WERI-Rb-1 (cell line): ENCODE results near the gene PLCG2.
A peak's percentile ranks its signal among the peaks of the same experiment; 100 is the strongest.

Experiments used
- DNase-seq: peaks from one replicate; pipeline ENCODE4 v3.0.0-alpha.2; 2020
- H3K27ac ChIP-seq: fragments of 250-450 bp; sonication (Bioruptor Pico); 2 replicates; pipeline ENCODE4 v1.5.1; 2020; ENCODE audit warnings: mild to moderate bottlenecking, moderate library complexity
- H3K27me3 ChIP-seq: fragments of 250-450 bp; sonication (Bioruptor Pico); 2 replicates; pipeline ENCODE4 v1.5.1; 2021; ENCODE audit warnings: mild to moderate bottlenecking, low read depth, moderate library complexity; ENCODE audit not compliant: insufficient read depth, severe bottlenecking
- H3K36me3 ChIP-seq: fragments of 250-450 bp; sonication (Bioruptor Pico); 2 replicates; pipeline ENCODE4 v1.5.1; 2020; ENCODE audit warnings: mild to moderate bottlenecking, moderate library complexity
- H3K4me3 ChIP-seq: 2 replicates; pipeline ENCODE4 v1.5.1; 2011; ENCODE audit warnings: low read depth, mild to moderate bottlenecking, control low read depth, low read length
- H3K9me3 ChIP-seq: fragments of 250-450 bp; sonication (Bioruptor Pico); 2 replicates; pipeline ENCODE4 v1.5.1; 2021; ENCODE audit warnings: mild to moderate bottlenecking, moderate library complexity; ENCODE audit not compliant: severe bottlenecking
- CTCF ChIP-seq: IDR thresholded peaks from 2 replicates; pipeline ENCODE4 v1.5.1; 2011; ENCODE audit warnings: low read depth, mild to moderate bottlenecking, control low read depth, inconsistent platforms, low read length

PLCG2 gene

DNA sequence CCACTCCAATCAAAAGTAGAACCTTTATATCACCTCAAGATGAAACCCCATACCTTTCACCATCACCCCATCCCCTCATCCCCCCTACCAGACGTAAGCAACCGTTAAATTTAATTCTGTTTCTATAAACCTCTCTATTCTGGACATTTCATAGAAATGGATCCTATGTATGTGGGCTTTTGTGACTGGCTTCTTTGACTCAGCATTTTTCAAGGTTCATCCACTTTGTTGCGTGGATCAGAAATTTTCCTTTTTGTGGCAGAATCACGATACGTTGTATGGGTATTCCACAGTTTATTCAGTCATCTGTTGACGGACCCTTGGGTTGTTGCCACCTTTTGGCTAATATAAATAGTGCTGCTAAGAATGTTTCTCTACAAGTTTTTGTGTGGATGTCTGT, 8.6 kb downstream of the PLCG2 start:
- no peak for TF ChIP-seq CTCF
- Histone ChIP-seq H3K27ac (no peak overlapping the region), H3K27me3 (no peaks in the 10 kb centered on the region), H3K9me3 (no peaks in the 10 kb centered on the region), H3K4me3 (no peak overlapping the region), H3K36me3 (no peaks in the 10 kb centered on the region)
- DNase-seq: no peak

DNA sequence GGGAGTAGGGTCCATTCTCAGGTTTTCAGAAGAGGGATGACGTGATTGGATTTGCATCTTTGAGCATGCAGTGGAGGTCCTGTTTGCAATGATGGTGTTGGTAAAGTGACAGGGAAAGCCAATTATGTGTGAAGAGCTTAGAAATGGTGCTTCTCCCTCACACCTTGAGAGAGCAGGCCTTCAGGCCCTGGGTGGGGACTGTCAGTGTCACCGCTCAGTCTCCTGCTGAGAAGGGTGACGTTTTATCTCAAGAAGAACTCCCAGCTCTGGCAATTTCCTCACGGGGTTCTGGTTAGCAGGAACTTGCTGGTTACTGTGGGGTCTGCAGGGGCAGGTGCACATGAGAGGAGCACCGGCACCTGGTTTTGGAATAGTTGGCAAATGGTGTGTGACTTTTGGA, 11.2 kb downstream of the PLCG2 start:
- H3K27me3 ChIP-seq: no peaks in the 10 kb centered on the region
- no peaks in the 10 kb centered on the region for H3K36me3 ChIP-seq
- H3K27ac ChIP-seq: no peak overlapping the region
- no peaks in the 10 kb centered on the region for H3K9me3 ChIP-seq
- no peak for TF ChIP-seq CTCF
- no peak for DNase-seq
- no peak overlapping the region for H3K4me3 ChIP-seq

DNA sequence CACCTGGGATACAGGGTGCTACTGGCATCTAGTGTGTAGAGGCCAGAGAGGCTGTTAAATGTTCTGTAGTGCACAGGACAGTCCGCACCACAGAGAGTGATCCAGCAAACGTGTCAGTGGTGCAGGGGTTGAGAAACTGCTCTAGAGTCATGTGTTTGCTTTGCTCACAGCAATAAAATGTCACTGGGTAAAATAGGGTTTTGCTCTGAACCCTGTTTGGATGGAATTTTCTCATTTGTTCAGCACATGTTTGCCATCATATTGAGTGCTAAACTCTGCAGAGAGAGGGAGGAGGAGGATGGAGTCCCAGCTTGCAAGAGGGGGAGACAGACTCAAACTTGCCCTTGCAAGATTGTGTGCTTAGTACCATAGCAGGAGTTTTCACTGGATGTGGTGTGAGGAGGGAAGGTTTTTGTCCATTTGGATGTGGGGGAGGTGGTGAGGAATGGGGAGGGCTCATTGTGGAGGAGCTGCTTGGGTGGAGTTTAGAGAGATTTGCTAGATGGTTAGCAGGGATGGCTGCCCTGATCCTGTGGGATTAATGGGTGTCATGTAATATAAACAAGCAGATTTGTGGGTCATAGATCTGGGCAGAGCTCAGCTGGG, 11.8 kb downstream of the PLCG2 start:
- no peak overlapping the region for H3K4me3 ChIP-seq
- peak; percentile 39 for DNase-seq
- no peaks in the 10 kb centered on the region for H3K9me3 ChIP-seq
- TF ChIP-seq CTCF: no peak
- H3K36me3 ChIP-seq: no peaks in the 10 kb centered on the region
- H3K27ac ChIP-seq: no peak overlapping the region
- no peaks in the 10 kb centered on the region for H3K27me3 ChIP-seq

GRCh38 chr16:81792828-81793227, 13.7 kb downstream of the PLCG2 start:
- H3K27ac ChIP-seq: no peak overlapping the region

DNA sequence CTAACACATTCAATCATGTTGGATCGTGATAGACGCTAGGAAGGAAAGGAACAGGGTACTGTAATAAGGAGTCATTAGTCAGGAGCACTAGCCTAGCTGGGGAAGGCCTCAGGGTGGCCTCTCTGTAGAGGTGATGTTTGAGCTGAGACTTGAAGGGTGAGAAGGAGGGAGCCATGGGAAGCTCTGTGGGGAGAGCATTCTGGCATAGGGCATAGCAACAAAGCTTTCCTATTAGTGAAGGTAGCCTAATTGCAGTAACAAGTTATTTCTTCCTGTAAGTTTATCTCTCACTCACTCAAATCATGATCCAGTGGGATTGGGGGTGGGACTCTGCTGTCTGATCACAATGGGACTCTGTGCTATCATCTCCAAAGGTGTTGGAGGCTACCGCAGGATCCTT, 16.1 kb downstream of the PLCG2 start:
- no peaks in the 10 kb centered on the region for H3K36me3 ChIP-seq

More at GRCh38 chr16:81792828-81793227, 13.7 kb downstream of the PLCG2 start:
- no peak for DNase-seq
- H3K4me3 ChIP-seq: no peak overlapping the region
- H3K9me3 ChIP-seq: no peaks in the 10 kb centered on the region
- no peak for TF ChIP-seq CTCF
- H3K27me3 ChIP-seq: no peaks in the 10 kb centered on the region
- H3K36me3 ChIP-seq: no peaks in the 10 kb centered on the region

More for the DNA sequence above, 16.1 kb downstream of the PLCG2 start:
- no peak overlapping the region for H3K4me3 ChIP-seq
- no peak for TF ChIP-seq CTCF
- no peaks in the 10 kb centered on the region for H3K27me3 ChIP-seq
- H3K9me3 ChIP-seq: no peaks in the 10 kb centered on the region
- H3K27ac ChIP-seq: no peak overlapping the region
- no peak for DNase-seq
